Coronary artery (tissue), 2 donors: ENCODE data around the gene RALGPS1.

Source experiments
- DNase-seq: peaks from one replicate; pipeline ENCODE4 v3.0.0-alpha.2; 2017; ENCODE audit warnings: low spot score
- H3K27ac ChIP-seq, 2 donors: fragments of 200-600 bp; sonication (generic); one replicate each; pipeline ENCODE4 v1.5.1; 2016 to 2019
- H3K4me3 ChIP-seq: fragments of 200-600 bp; sonication (generic); 2 replicates; pipeline ENCODE4 v1.5.1; 2016; ENCODE audit warnings: mild to moderate bottlenecking, moderate library complexity
- CTCF ChIP-seq: fragments of 200-600 bp; sonication (generic); IDR thresholded peaks from one replicate; pipeline ENCODE4 v1.5.1; 2019; ENCODE audit warnings: antibody characterized with exemption

The RALGPS1 gene

GRCh38 chr9:127121628-127122175 is 207.1 kb downstream of the RALGPS1 start:
- Histone ChIP-seq H3K27ac (peak overlapping the region; percentile 92 to 96), H3K4me3 (peak overlapping the region; percentile 81)
- DNase-seq, result peak; percentile 75
- no peak for TF ChIP-seq CTCF

- DNase-seq, result peak; percentile 97
- TF ChIP-seq CTCF, result no peak
- Histone ChIP-seq H3K27ac (peak within 1 kb of the TSS; percentile 92 to 96), H3K4me3 (peak within 1 kb of the TSS; percentile 81)
Measured at GRCh38 chr9:127122176-127123063, 207.8 kb downstream of the RALGPS1 start, which contains the start of gene ANGPTL2. TSS of gene ANGPTL2 (minus strand) at chr9:127122635. CDS start at chr9:127108731, 13,904 bp downstream.

GRCh38 chr9:127123064-127123890 is 208.7 kb downstream of the RALGPS1 start:
- H3K27ac ChIP-seq, result peak overlapping the region; percentile 92 to 96
- TF ChIP-seq CTCF, result no peak
- peak overlapping the region; percentile 81 for H3K4me3 ChIP-seq
- DNase-seq, result no peak

- no peak for TF ChIP-seq CTCF
- no peak for DNase-seq
- peak overlapping the region in 1 of 2 donors; percentile 96 for H3K27ac ChIP-seq
- H3K4me3 ChIP-seq, result no peak overlapping the region
Measured at GRCh38 chr9:127124111-127124531, 209.5 kb downstream of the RALGPS1 start.

- no peak for DNase-seq
Measured at GRCh38 chr9:127124792-127125191, 210.2 kb downstream of the RALGPS1 start.

GRCh38 chr9:127126971-127127370 is 212.4 kb downstream of the RALGPS1 start:
- Histone ChIP-seq H3K27ac (peak overlapping the region in 1 of 2 donors; percentile 38), H3K4me3 (no peak overlapping the region)
- TF ChIP-seq CTCF, result no peak
- no peak for DNase-seq

More at GRCh38 chr9:127124792-127125191, 210.2 kb downstream of the RALGPS1 start:
- no peak for TF ChIP-seq CTCF
- H3K27ac ChIP-seq, result no peak overlapping the region
- H3K4me3 ChIP-seq, result no peak overlapping the region
